HepG2 (cell line): ENCODE measurements around the gene TMEM235. TPM values are rescaled to one million over a fixed set of nuclear protein-coding genes. Genes with fewer than 3 reads are reported as not detected.
A peak's percentile ranks its signal among the peaks of the same experiment; 100 is the strongest.

Experiments used
- ATAC-seq: fragments of 200-7000 bp; cut with Tn5 transposase; 3 replicates; pipeline ENCODE4 v1.9.1; 2020; ENCODE audit warnings: mild to moderate bottlenecking, moderate library complexity
- BruUV-seq: library from RNA; stranded (reverse); fragments of 400-500 nt; replicated peaks from 2 replicates; lab custom pipeline; 2021; lab: Mats Ljungman, UMichigan
- CTCF ChIA-PET: fragments of 300-600 bp; formaldehyde crosslinking; extraction: SDS; loops from one replicate; lab custom pipeline; 2021; ENCODE audit warnings: low total read pairs, inconsistent platforms, low intra/inter-chr PET ratio; lab: Yijun Ruan, JAX
- POLR2A ChIA-PET: fragments of 350-600 bp; sonication (Branson Sonifier 250); formaldehyde crosslinking; loops from one replicate; lab custom pipeline; 2020; ENCODE audit warnings: antibody characterized with exemption, inconsistent platforms; lab: Yijun Ruan, JAX
- DNase-seq: peaks from one replicate; pipeline ENCODE4 v3.0.0-alpha.2; 2015; ENCODE audit warnings: low spot score
- FAIRE-seq: peaks from 3 replicates; lab custom pipeline; 2011; peaks lifted over from hg19 to GRCh38; lab: Jason Lieb, UNC
- H2AFZ ChIP-seq: one replicate; pipeline ENCODE4 v1.6.1; 2011; ENCODE audit warnings: low read length, inconsistent platforms
- H3K27ac ChIP-seq: fragments of 300-600 bp; 3 replicates; pipeline ENCODE4 v1.8.0; 2011; ENCODE audit warnings: mixed run types, mild to moderate bottlenecking, mixed read lengths, low read length, inconsistent platforms; ENCODE audit not compliant: insufficient read depth; ENCODE audit errors: extremely low read length
- H3K27me3 ChIP-seq, 2 experiments: fragments of 200-600 bp in 1 of 2; 2 replicates in 1 of 2; 3 replicates in 1 of 2; pipeline versions ENCODE4 v1.6.0 to v1.8.0; 2011; ENCODE audit warnings: low read length in 2 of 2, mild to moderate bottlenecking in 2 of 2, moderate library complexity in 2 of 2, inconsistent platforms in 1 of 2; ENCODE audit not compliant: insufficient read depth in 2 of 2, control insufficient read depth in 1 of 2
- H3K36me3 ChIP-seq, 2 experiments: fragments of 200-600 bp in 1 of 2; replicated peaks in 1 of 2; 2 replicates in 1 of 2; 3 replicates in 1 of 2; pipeline versions ENCODE4 v1.5.1 to v1.8.0; 2011; ENCODE audit warnings: low read length in 2 of 2, inconsistent platforms in 1 of 2; ENCODE audit not compliant: insufficient read depth in 2 of 2, control insufficient read depth in 1 of 2
- H3K4me1 ChIP-seq: 2 replicates; pipeline ENCODE4 v1.5.1; 2012; ENCODE audit warnings: low read length, inconsistent platforms; ENCODE audit not compliant: insufficient read depth
- H3K4me2 ChIP-seq: 2 replicates; pipeline ENCODE4 v1.6.0; 2011; ENCODE audit warnings: low read depth, low read length, inconsistent platforms
- H3K4me3 ChIP-seq, 3 experiments: fragments of 200-600 bp in 1 of 3; sonication (generic), shearing (Covaris generic) in 1 of 3; replicated peaks in 1 of 3; 2 replicates each; pipeline ENCODE4 v1.5.1; 2011 to 2016; ENCODE audit warnings: low read length in 3 of 3, inconsistent platforms in 2 of 3, low read depth in 2 of 3, mild to moderate bottlenecking in 2 of 3, control low read depth in 1 of 3, mixed read lengths in 1 of 3; ENCODE audit not compliant: insufficient read depth in 1 of 3
- H3K79me2 ChIP-seq: one replicate; pipeline ENCODE4 v1.6.1; 2011; ENCODE audit warnings: low read length, inconsistent platforms; ENCODE audit not compliant: insufficient read depth
- H3K9ac ChIP-seq: 2 replicates; pipeline ENCODE4 v1.6.0; 2011; ENCODE audit warnings: mild to moderate bottlenecking, low read depth, low read length, inconsistent platforms; ENCODE audit not compliant: insufficient read depth
- H3K9me3 ChIP-seq: 2 replicates; pipeline ENCODE4 v1.5.1; 2012; ENCODE audit warnings: mild to moderate bottlenecking, low read length
- H4K20me1 ChIP-seq: 2 replicates; pipeline ENCODE4 v1.6.0; 2011; ENCODE audit warnings: inconsistent platforms, mild to moderate bottlenecking, low read length, moderate library complexity; ENCODE audit not compliant: insufficient read depth
- AGO2 ChIP-seq: fragments of 200-400 bp; formaldehyde crosslinking; optimal IDR thresholded peaks from 2 replicates; pipeline ENCODE3; 2017; ENCODE audit warnings: mild to moderate bottlenecking, low read depth, low read length, moderate library complexity
- MLLT10 ChIP-seq: sonication (generic); formaldehyde crosslinking; IDR thresholded peaks from 2 replicates; pipeline ENCODE4 v1.4.0; 2020; ENCODE audit warnings: missing genetic modification reagents
- POLR2A ChIP-seq, 2 experiments: IDR thresholded peaks; 2 replicates each; pipeline ENCODE4 v1.6.1; 2011; ENCODE audit warnings: low read depth in 2 of 2, low read length in 2 of 2, mild to moderate bottlenecking in 1 of 2, moderate library complexity in 1 of 2; ENCODE audit not compliant: insufficient read depth in 1 of 2
- RBFOX2 ChIP-seq: fragments of 200-400 bp; formaldehyde crosslinking; IDR thresholded peaks from 2 replicates; pipeline ENCODE4 v1.6.1; 2017; ENCODE audit warnings: low read depth, mild to moderate bottlenecking, low read length
- SMAD1 ChIP-seq: sonication (generic); formaldehyde crosslinking; IDR thresholded peaks from 2 replicates; pipeline ENCODE4 v1.4.0; 2020; ENCODE audit warnings: missing genetic modification reagents, low read depth, mild to moderate bottlenecking, borderline replicate concordance
- TRIM24 ChIP-seq: sonication (generic); formaldehyde crosslinking; IDR thresholded peaks from 2 replicates; pipeline ENCODE4 v1.8.0; 2022; ENCODE audit warnings: mild to moderate bottlenecking, missing genetic modification reagents
- ZNF205 ChIP-seq: IDR thresholded peaks from 2 replicates; pipeline ENCODE4 v1.6.1; 2018; ENCODE audit warnings: missing biosample characterization, missing genetic modification reagents
- ZNF235 ChIP-seq: sonication (generic); formaldehyde crosslinking; IDR thresholded peaks from 2 replicates; pipeline ENCODE4 v1.8.1; 2023; ENCODE audit warnings: mild to moderate bottlenecking, missing genetic modification reagents, borderline replicate concordance
- WGBS: methylation state at CpG from one replicate; pipeline ENCODE4 v1.1.6; 2017; ENCODE audit warnings: low lambda C conversion rate; 5-methylcytosine and 5-hydroxymethylcytosine counted together
- in situ Hi-C: cut with HindIII; loops from 2 replicates; pipeline ENCODE4 v1.10.0; 2017; ENCODE audit warnings: low pct_unique_long_range_greater_than_20kb; ENCODE audit not compliant: extremely low pct_ligation_motif_present
- intact Hi-C: fragments of 100-400 bp; cut with micrococcal nuclease; formaldehyde crosslinking; loops from one replicate; pipeline ENCODE4 v1.10.0; 2022; ENCODE audit not compliant: unreplicated experiment
- polyA plus RNA-seq, 8 experiments: library from polyadenylated mRNA; depleted of rRNA in 3 of 8; stranded (reverse) in 7 of 8; unstranded in 1 of 8; fragments of >200 nt; fragmentation: Illumina TruSeq in 4 of 8; extraction: Trizol in 4 of 8; gene quantifications; 2 replicates each; pipeline versions ENCODE4 v1.2.1 to v1.2.3, GENCODE V29; 2011 to 2016; ENCODE audit warnings: low read depth in 4 of 8, missing spikeins in 1 of 8, mixed read lengths in 1 of 8; ENCODE audit not compliant: insufficient read depth in 1 of 8
- total RNA-seq, 5 experiments: library from RNA; depleted of rRNA; stranded (reverse); fragments of >200 nt; fragmentation: Illumina TruSeq; extraction: Trizol; gene quantifications; 2 replicates each; pipeline ENCODE4 v1.2.3, GENCODE V29; 2016; ENCODE audit warnings: low read depth in 1 of 5

TMEM235 gene
- total and polyA plus RNA-seq, 2 of the 13 experiments (the other 11 are each of a cell fraction or from before 2014, with no cell fraction given), result not detected

GRCh38 chr17:78223765-78224164 lies 7.7 kb upstream of the TMEM235 start:
- Histone ChIP-seq H3K9ac (no peak overlapping the region), H3K4me1 (no peaks in the 10 kb centered on the region), H3K27ac (no peak overlapping the region), H3K4me2 (no peak overlapping the region), H3K9me3 (no peaks in the 10 kb centered on the region), H3K4me3 (no peak overlapping the region), H2AFZ (no peak overlapping the region), H3K79me2 (peaks cover 3% of the 10 kb centered on the region), H3K27me3 (peaks cover 2 to 11% of the 10 kb centered on the region in 2 experiments; a peak in 4 of 5 replicates), H4K20me1 (no peaks in the 10 kb centered on the region), H3K36me3 (peaks cover 24 to 46% of the 10 kb centered on the region in 2 experiments)
- intact Hi-C loops, result no loop called here
- no peak for FAIRE-seq
- ATAC-seq, result no peak
- POLR2A ChIA-PET, result no interaction called here
- 91% methylated on average over 3 of the region's 3 CpGs for whole genome bisulfite sequencing
- CTCF ChIA-PET, result no interaction called here
- DNase-seq, result no peak
- no TSS peak for BruUV-seq
- in situ Hi-C loops, result no loop called here
- TF ChIP-seq TRIM24 (CRISPR knock-in tag) (no peak), POLR2A (IDR thresholded peaks at IDR 0.05; ENCODE audit: insufficient read depth in 1 of 2, low read depth in 2 of 2, low read length in 2 of 2) (0 out of 4 replicates have a peak, but pooled peaks of 1 of the 2 experiments have one; percentile 40)

GRCh38 chr17:78224231-78225087 lies 7.0 kb upstream of the TMEM235 start:
- peaks cover 3% of the 10 kb centered on the region for H3K79me2 ChIP-seq
- BruUV-seq, result no TSS peak
- no peak overlapping the region for H3K4me2 ChIP-seq
- H3K4me3 ChIP-seq, result no peak overlapping the region
- no peak overlapping the region for H3K27ac ChIP-seq
- no peak for TF ChIP-seq SMAD1 (CRISPR knock-in tag)
- TF ChIP-seq RBFOX2, result peak; percentile 40
- TF ChIP-seq AGO2, result peak; percentile 75
- no peak for TF ChIP-seq ZNF205 (CRISPR knock-in tag)
- TF ChIP-seq MLLT10 (CRISPR knock-in tag), result no peak
- no peak for TF ChIP-seq ZNF235 (CRISPR knock-in tag)
- TF ChIP-seq, all 625 proteins: peak for 2
- CTCF ChIA-PET, result no interaction called here
- H3K27me3 ChIP-seq, result peaks cover 2 to 11% of the 10 kb centered on the region in 2 experiments; a peak in 4 of 5 replicates
- DNase-seq (no peak), ATAC-seq (no peak), FAIRE-seq (no peak)
- 97% methylated on average over 26 of the region's 27 CpGs for WGBS
- H3K36me3 ChIP-seq, result peaks cover 22 to 40% of the 10 kb centered on the region in 2 experiments
- H3K9ac ChIP-seq, result no peak overlapping the region
- H4K20me1 ChIP-seq, result no peaks in the 10 kb centered on the region
- no peaks in the 10 kb centered on the region for H3K4me1 ChIP-seq
- in situ Hi-C loops, result no loop called here
- POLR2A ChIA-PET, result no interaction called here
- H3K9me3 ChIP-seq, result no peaks in the 10 kb centered on the region
- no peak overlapping the region for H2AFZ ChIP-seq
- intact Hi-C loops, result no loop called here
